Omental fat pad (tissue), 4 donors: ENCODE measurements around the gene KRTCAP2. TPM values are rescaled to one million over a fixed set of nuclear protein-coding genes. Genes with fewer than 3 reads are reported as not detected.
"Not testable (repeated sequence)": the region's sequence is repeated elsewhere in the genome, so short reads cannot be mapped to it uniquely, and the experiment has no call there.

Source experiments
- ATAC-seq: fragments of 150-250 bp; one replicate; pipeline ENCODE4 v1.9.1; 2016; ENCODE audit warnings: mild to moderate bottlenecking, moderate library complexity; ENCODE audit not compliant: low FRiP score
- DNase-seq: peaks from one replicate; pipeline ENCODE4 v3.0.0-alpha.2; 2019; ENCODE audit warnings: low spot score
- CTCF ChIP-seq, 3 donors: fragments of 450-650 bp; IDR thresholded peaks; one replicate each; pipeline ENCODE4 v1.5.1; 2016 to 2017; ENCODE audit warnings: antibody characterized with exemption in 3 of 3, mild to moderate bottlenecking in 3 of 3, moderate library complexity in 2 of 3
- total RNA-seq, 4 donors: library from RNA; depleted of rRNA; stranded (reverse); fragments of >200 nt; gene quantifications; one replicate each; pipeline ENCODE4 v1.1.0, GENCODE V29; 2016

Gene KRTCAP2
- total RNA-seq, 4 donors from 2014 or later: 77.9 to 171 (median 99.7) TPM

GRCh38 chr1:155191904-155192303 is 18.8 kb upstream of the KRTCAP2 start:
- DNase-seq: no peak
- TF ChIP-seq CTCF (IDR thresholded peaks at IDR 0.05): no peak
- ATAC-seq: no peak

- ATAC-seq, DNase-seq: not testable (repeated sequence)
Observed at GRCh38 chr1:155189926-155190325, 16.8 kb upstream of the KRTCAP2 start.

- no peak for TF ChIP-seq CTCF (IDR thresholded peaks at IDR 0.05)
- no peak for DNase-seq
- ATAC-seq: no peak
Observed at GRCh38 chr1:155188268-155188667, 15.2 kb upstream of the KRTCAP2 start.

- no peak for DNase-seq
- no peak for ATAC-seq
- no peak for TF ChIP-seq CTCF (IDR thresholded peaks at IDR 0.05)
Observed at GRCh38 chr1:155187456-155187891, 14.4 kb upstream of the KRTCAP2 start.

GRCh38 chr1:155186794-155187455 is 13.8 kb upstream of the KRTCAP2 start:
- ATAC-seq (no peak), DNase-seq (no peak)
- no peak for TF ChIP-seq CTCF (IDR thresholded peaks at IDR 0.05)

GRCh38 chr1:155186067-155186793 is 13.1 kb upstream of the KRTCAP2 start:
- no peak for DNase-seq
- no peak for ATAC-seq
- no peak for TF ChIP-seq CTCF (IDR thresholded peaks at IDR 0.05)

GRCh38 chr1:155185783-155186066 is 12.6 kb upstream of the KRTCAP2 start:
- DNase-seq: no peak
- no peak for ATAC-seq
- TF ChIP-seq CTCF (IDR thresholded peaks at IDR 0.05): no peak
